Measurements from ENCODE around the gene POLR1G. TPM values are rescaled to one million over a fixed set of nuclear protein-coding genes. Genes with fewer than 3 reads are reported as not detected.

POLR1G gene
- total RNA-seq, 1 experiment from 2014 or later = 25.9 TPM

GRCh38 chr19:45385392-45386221 lies 20.8 kb upstream of the POLR1G start:
- no peak for TF ChIP-seq EZH2 (IDR thresholded peaks at IDR 0.05; ENCODE audit: low read length, unreplicated experiment)
- no peak for TF ChIP-seq EZH2phosphoT487 (IDR thresholded peaks at IDR 0.05; ENCODE audit: borderline replicate concordance, low read length)
- TF ChIP-seq CTCF (conservative IDR thresholded peaks at IDR 0.05; ENCODE audit: low read depth, low read length) = no peak
- intact Hi-C loops (cut with micrococcal nuclease) = no loop called here
- no peak for DNase-seq
- Histone ChIP-seq H3K27ac (ENCODE audit: low read length) (no peak overlapping the region), H4K20me1 (ENCODE audit: low read length) (no peaks in the 10 kb centered on the region), H2AFZ (ENCODE audit: low read length) (no peak overlapping the region), H3K36me3 (ENCODE audit: low read depth, low read length) (no peaks in the 10 kb centered on the region), H3K4me1 (ENCODE audit: insufficient read depth, low read length) (no peaks in the 10 kb centered on the region), H3K4me2 (ENCODE audit: low read length) (no peak overlapping the region), H3K27me3 (ENCODE audit: low read length) (no peaks in the 10 kb centered on the region), H3K9me2 (replicated peaks; ENCODE audit: low read length) (no peaks in the 10 kb centered on the region), H3K4me3 (ENCODE audit: low read length) (no peak overlapping the region), H3F3A (ENCODE audit: low read length, unreplicated experiment) (no peaks in the 10 kb centered on the region), H3K9me3 (ENCODE audit: low read length) (no peaks in the 10 kb centered on the region), H3K9ac (ENCODE audit: low read length) (no peak overlapping the region), H3K79me2 (ENCODE audit: low read length) (no peaks in the 10 kb centered on the region)
- ATAC-seq = no peak
- no TSS peak for BruUV-seq (replicated peaks)
- ChIA-PET POLR2A (ENCODE audit: unreplicated experiment) (no interaction called here), CTCF (no interaction called here)

GRCh38 chr19:45391346-45391745 lies 15.1 kb upstream of the POLR1G start:
- CTCF ChIA-PET = no interaction called here
- peaks cover 5% of the 10 kb centered on the region; the same call in 1 of the 2 replicates for H3K36me3 ChIP-seq (ENCODE audit: low read depth, low read length)

More at GRCh38 chr19:45391346-45391745, 15.1 kb upstream of the POLR1G start:
- TF ChIP-seq CTCF (conservative IDR thresholded peaks at IDR 0.05; ENCODE audit: low read depth, low read length) (no peak), EZH2 (IDR thresholded peaks at IDR 0.05; ENCODE audit: low read length, unreplicated experiment) (no peak)
- Histone ChIP-seq H3K79me2 (ENCODE audit: low read length) (no peaks in the 10 kb centered on the region), H3K4me2 (ENCODE audit: low read length) (no peak overlapping the region), H3K4me3 (ENCODE audit: low read length) (no peak overlapping the region), H3K4me1 (ENCODE audit: insufficient read depth, low read length) (no peaks in the 10 kb centered on the region), H4K20me1 (ENCODE audit: low read length) (no peaks in the 10 kb centered on the region), H3K27ac (ENCODE audit: low read length) (no peak overlapping the region), H3K9ac (ENCODE audit: low read length) (no peak overlapping the region), H3K9me3 (ENCODE audit: low read length) (no peaks in the 10 kb centered on the region), H3K9me2 (replicated peaks; ENCODE audit: low read length) (no peaks in the 10 kb centered on the region), H2AFZ (ENCODE audit: low read length) (no peak overlapping the region), H3K27me3 (ENCODE audit: low read length) (no peaks in the 10 kb centered on the region), H3F3A (ENCODE audit: low read length, unreplicated experiment) (no peaks in the 10 kb centered on the region)
- no TSS peak for BruUV-seq (replicated peaks)
- intact Hi-C loops (cut with micrococcal nuclease) = no loop called here
- peak; percentile 25 for DNase-seq
- peak; percentile 64 for ATAC-seq
- POLR2A ChIA-PET (ENCODE audit: unreplicated experiment) = interaction anchor here (0.7 kb wide), 1 partner anchor 138 kb away, joined by 8 read pairs; no protein-coding TSS in a partner anchor
